Ovary (tissue), 9 donors: Measurements from ENCODE around the gene SPO11. TPM values are rescaled to one million over a fixed set of nuclear protein-coding genes. Genes with fewer than 3 reads are reported as not detected.

Experiments
- DNase-seq, 5 donors: peaks; one replicate each; pipeline ENCODE4 v3.0.0-alpha.2; 2019 to 2020
- H3K27ac ChIP-seq, 2 donors: fragments of 200-600 bp; one replicate each; pipeline versions ENCODE4 v1.5.1 to v1.8.0; 2019 to 2022
- H3K27me3 ChIP-seq: fragments of 200-600 bp; one replicate; pipeline ENCODE4 v1.8.0; 2022
- H3K36me3 ChIP-seq: fragments of 200-600 bp; sonication (generic); one replicate; pipeline ENCODE4 v1.5.1; 2019
- H3K4me1 ChIP-seq: one replicate; pipeline ENCODE4 v1.8.1; 2013; ENCODE audit warnings: mild to moderate bottlenecking, moderate library complexity; ENCODE audit not compliant: insufficient read depth
- H3K4me3 ChIP-seq: fragments of 200-600 bp; sonication (generic); one replicate; pipeline ENCODE4 v1.5.1; 2017
- H3K9me3 ChIP-seq, 2 donors: fragments of 200-600 bp in 1 of 2; sonication (generic) in 1 of 2; one replicate each; pipeline versions ENCODE4 v1.5.1 to v1.8.1; 2013 to 2019; ENCODE audit warnings: mild to moderate bottlenecking in 1 of 2, moderate library complexity in 1 of 2
- CTCF ChIP-seq, 3 donors: fragments of 450-650 bp in 2 of 3; fragments of 200-600 bp in 1 of 3; IDR thresholded peaks; one replicate each; pipeline versions ENCODE4 v1.5.1 to v1.8.0; 2016 to 2022; ENCODE audit warnings: antibody characterized with exemption in 3 of 3, mild to moderate bottlenecking in 1 of 3
- EP300 ChIP-seq: sonication (generic); formaldehyde crosslinking; IDR thresholded peaks from one replicate; pipeline ENCODE4 v1.6.1; 2017; ENCODE audit warnings: antibody characterized with exemption
- POLR2A ChIP-seq: fragments of 450-650 bp; IDR thresholded peaks from one replicate; pipeline ENCODE4 v1.6.1; 2017; ENCODE audit warnings: antibody characterized with exemption, mild to moderate bottlenecking, moderate library complexity
- WGBS, 3 donors: extraction: QIAGEN DNeasy Blood & Tissue Kit in 1 of 3; methylation state at CpG; one replicate each; pipeline versions ENCODE4 v1.1.5 to v1.1.7; 2013 to 2017; 5-methylcytosine and 5-hydroxymethylcytosine counted together
- intact Hi-C, 4 donors: fragments of 100-400 bp; cut with DNase I; formaldehyde crosslinking; loops; one replicate each; pipeline versions ENCODE4 v1.11.0 to v1.15.1; 2022 to 2023
- polyA plus RNA-seq, 2 donors: library from polyadenylated mRNA; stranded (reverse); fragments of 200-250 nt in 1 of 2; fragments of 350-450 nt in 1 of 2; fragmentation: Illumina TruSeq in 1 of 2; extraction: RNeasy Lipid Tissue Mini Kit (QIAGEN cat#74804) in 1 of 2; gene quantifications; one replicate each; pipeline ENCODE4 v1.2.3, GENCODE V29; 2013 to 2014
- total RNA-seq, 7 donors: library from RNA; depleted of rRNA in 2 of 7; stranded (reverse); fragments of >200 nt in 2 of 7; fragmentation: NEBNext Ultra II Directional in 3 of 7; extraction: Animal tissue kit (Norgen Biotek cat#: 25700) in 3 of 7; gene quantifications; one replicate each; pipeline versions ENCODE4 v1.1.0 to v1.2.4, GENCODE V29; 2016 to 2023
- donor health status: DM: no; HTN: no; CAD: no; lungs with moderate emphysema.
- donor health status: DM: no; HTN: no; CAD: no.
- donor health status: Bipolar disorder and iron deficiency.
- donor health status: DM: yes; HTN: yes; CAD: no.
- donor health status: DM: no; HTN: no; CAD: no.
- donor health status: DM: yes; HTN: yes; CAD: no.

The SPO11 gene
- total and polyA plus RNA-seq, 9 donors, result not detected

- Histone ChIP-seq H3K36me3 (no peaks in the 10 kb centered on the region), H3K4me3 (no peak overlapping the region), H3K9me3 (no peaks in the 10 kb centered on the region), H3K27me3 (no peaks in the 10 kb centered on the region), H3K4me1 (no peaks in the 10 kb centered on the region), H3K27ac (no peak overlapping the region)
- intact Hi-C loops, result no loop called here
- TF ChIP-seq CTCF (IDR thresholded peaks at IDR 0.05) (no peak), EP300 (no peak), POLR2A (no peak)
- 79 to 88% (median 79%) methylated on average over 3 of the region's 3 CpGs for WGBS, 3 donors
- DNase-seq, result no peak
These were observed 40.0 kb downstream of the SPO11 start for GRCh38 chr20:57369596-57369995.

- Histone ChIP-seq H3K27ac (no peak overlapping the region), H3K36me3 (no peaks in the 10 kb centered on the region), H3K27me3 (no peaks in the 10 kb centered on the region), H3K9me3 (no peaks in the 10 kb centered on the region), H3K4me1 (no peaks in the 10 kb centered on the region), H3K4me3 (no peak overlapping the region)
- TF ChIP-seq EP300 (no peak), POLR2A (no peak), CTCF (IDR thresholded peaks at IDR 0.05) (no peak)
- intact Hi-C loops, result loop anchor here in 2 of 4 donors (5.0 to 10.0 kb wide), 2 partner anchors 132 to 224 kb away; no protein-coding TSS in a partner anchor
- 89 to 92% (median 90%) methylated on average over 9 of the region's 9 CpGs for WGBS, 3 donors
- no peak for DNase-seq
These were observed 40.7 kb downstream of the SPO11 start for GRCh38 chr20:57370316-57370715.

- Histone ChIP-seq H3K4me1 (no peaks in the 10 kb centered on the region), H3K27ac (no peak overlapping the region), H3K4me3 (no peak overlapping the region), H3K9me3 (no peaks in the 10 kb centered on the region), H3K27me3 (no peaks in the 10 kb centered on the region), H3K36me3 (no peaks in the 10 kb centered on the region)
- intact Hi-C loops, result loop anchor here in 2 of 4 donors (5.0 to 10.0 kb wide), 2 partner anchors 131 to 223 kb away; no protein-coding TSS in a partner anchor
- no peak for DNase-seq
- 86 to 94% (median 90%) methylated on average over 4 of the region's 4 CpGs for WGBS, 3 donors
- no peak for TF ChIP-seq EP300
- no peak for TF ChIP-seq CTCF (IDR thresholded peaks at IDR 0.05)
- TF ChIP-seq POLR2A, result no peak
These were observed 41.8 kb downstream of the SPO11 start for GRCh38 chr20:57371363-57371762.

GRCh38 chr20:57372157-57372556 lies 42.6 kb downstream of the SPO11 start:
- WGBS, 3 donors, result 70 to 82% (median 72%) methylated on average over 9 of the region's 9 CpGs
- no peak for TF ChIP-seq POLR2A
- intact Hi-C loops, result loop anchor here in 2 of 4 donors (5.0 to 10.0 kb wide), 2 partner anchors 130 to 223 kb away; no protein-coding TSS in a partner anchor
- H3K27ac ChIP-seq, result no peak overlapping the region
- DNase-seq, result no peak
- H3K9me3 ChIP-seq, result no peaks in the 10 kb centered on the region
- no peaks in the 10 kb centered on the region for H3K36me3 ChIP-seq
- no peaks in the 10 kb centered on the region for H3K4me1 ChIP-seq
- no peaks in the 10 kb centered on the region for H3K27me3 ChIP-seq
- H3K4me3 ChIP-seq, result no peak overlapping the region

- H3K36me3 ChIP-seq, result no peaks in the 10 kb centered on the region
- WGBS, 3 donors, result 79 to 84% (median 79%) methylated on average over 25 of the region's 25 CpGs
- DNase-seq, result no peak
- no peak overlapping the region for H3K4me3 ChIP-seq
- no peaks in the 10 kb centered on the region for H3K27me3 ChIP-seq
- H3K27ac ChIP-seq, result no peak overlapping the region
- intact Hi-C loops, result loop anchor here in 2 of 4 donors (5.0 to 10.0 kb wide), 2 partner anchors 130 to 222 kb away; no protein-coding TSS in a partner anchor
- TF ChIP-seq POLR2A, result no peak
- no peak for TF ChIP-seq CTCF (IDR thresholded peaks at IDR 0.05)
- TF ChIP-seq EP300, result no peak
- no peaks in the 10 kb centered on the region for H3K9me3 ChIP-seq
- no peaks in the 10 kb centered on the region for H3K4me1 ChIP-seq
These were observed 43.2 kb downstream of the SPO11 start for GRCh38 chr20:57372581-57373350.
